NOMO-1 (cell line): ENCODE measurements around the gene SULF2.

Experiments used
- DNase-seq, 2 experiments: peaks; one replicate each; lab custom pipeline; 2025; ENCODE audit not compliant: unreplicated experiment in 2 of 2; lab: John Stamatoyannopoulos, UW

SULF2 gene

DNA sequence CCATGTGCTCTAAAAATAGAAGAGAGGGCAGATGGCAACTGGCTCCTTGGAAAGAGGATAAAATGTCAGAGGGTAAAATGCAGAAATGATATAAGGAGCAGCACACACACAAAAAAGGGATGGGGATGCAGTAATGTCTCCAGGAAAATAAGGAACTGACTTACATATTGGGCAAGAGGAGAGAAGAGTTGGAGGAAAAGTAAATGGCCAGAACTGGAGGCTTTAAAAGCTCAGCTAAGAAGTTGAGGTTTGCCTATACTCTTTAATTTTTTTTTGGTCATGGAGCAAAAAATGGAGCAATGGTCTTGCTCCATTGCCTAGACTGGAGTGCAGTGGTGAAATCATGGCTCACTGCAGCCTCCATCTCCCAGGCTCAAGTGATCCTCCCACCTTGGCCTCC is 93.7 kb downstream of the SULF2 start:
- peak; percentile 29 to 40 for DNase-seq

DNA sequence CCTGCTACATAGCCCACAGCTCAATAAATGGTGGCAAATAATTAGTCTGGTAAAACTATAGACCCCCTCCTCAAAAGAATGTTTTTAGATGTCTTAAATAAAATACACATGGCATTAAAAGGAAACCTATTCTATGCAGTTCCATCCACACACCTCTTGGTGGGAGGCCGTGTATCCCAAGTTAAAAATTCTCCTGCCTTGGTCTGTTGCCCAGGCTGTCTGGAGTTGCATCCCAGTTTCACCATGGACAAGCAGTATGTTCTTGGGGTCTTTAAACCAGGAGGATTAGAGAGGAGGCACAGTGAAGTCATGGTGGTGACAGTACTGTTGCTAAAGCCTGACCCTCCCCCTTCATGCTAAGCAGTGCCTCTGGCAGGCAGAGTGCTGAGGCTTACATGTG is 95.5 kb downstream of the SULF2 start:
- DNase-seq = no peak

DNA sequence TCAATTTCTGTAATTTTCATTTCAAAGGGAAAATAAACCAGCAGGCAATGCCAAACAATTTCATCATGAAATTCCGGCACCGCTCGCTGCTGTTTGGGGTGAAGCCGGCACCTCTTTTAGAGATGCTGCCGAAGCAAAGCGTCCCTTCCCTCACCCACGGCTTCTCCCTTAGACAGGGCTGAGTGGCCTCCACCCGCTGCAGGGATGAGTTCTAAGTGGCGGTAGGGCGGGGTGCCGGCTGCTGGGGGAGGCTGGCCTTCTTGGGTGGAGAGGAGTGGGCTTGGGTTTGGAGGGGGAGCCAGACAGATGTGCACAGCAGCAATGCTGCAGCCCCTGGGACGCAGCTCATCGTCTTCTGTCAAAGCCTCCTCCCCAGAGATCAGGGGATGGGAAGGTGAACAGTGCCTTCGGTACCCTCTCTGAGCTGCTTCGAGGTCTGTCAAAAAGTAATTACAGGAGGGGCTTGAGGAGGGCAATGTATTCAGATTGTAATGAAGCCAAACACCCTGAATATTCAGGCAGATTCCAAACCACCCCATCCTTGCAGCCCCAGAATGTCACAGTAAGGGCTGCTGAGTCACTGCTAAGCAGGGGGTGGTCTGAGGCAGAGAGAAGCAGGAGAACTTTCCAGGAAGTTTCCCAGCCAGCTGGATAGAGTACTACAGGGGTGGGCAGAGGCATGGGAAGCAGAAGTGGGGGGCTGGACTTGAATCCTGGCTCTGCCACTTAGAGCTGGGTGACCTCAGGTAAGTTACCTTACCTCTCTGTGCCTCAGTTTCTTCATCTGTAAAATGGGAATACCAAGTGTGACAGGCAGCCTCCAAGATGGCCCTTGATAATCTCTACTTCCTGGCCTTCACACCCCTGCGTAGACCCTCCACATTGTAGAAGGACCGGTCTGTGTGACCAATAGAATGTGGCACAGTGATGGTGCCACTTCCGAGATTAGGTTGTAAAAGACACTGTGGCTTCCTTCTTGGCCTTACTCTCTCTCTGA is 96.6 kb downstream of the SULF2 start:
- no peak for DNase-seq

DNA sequence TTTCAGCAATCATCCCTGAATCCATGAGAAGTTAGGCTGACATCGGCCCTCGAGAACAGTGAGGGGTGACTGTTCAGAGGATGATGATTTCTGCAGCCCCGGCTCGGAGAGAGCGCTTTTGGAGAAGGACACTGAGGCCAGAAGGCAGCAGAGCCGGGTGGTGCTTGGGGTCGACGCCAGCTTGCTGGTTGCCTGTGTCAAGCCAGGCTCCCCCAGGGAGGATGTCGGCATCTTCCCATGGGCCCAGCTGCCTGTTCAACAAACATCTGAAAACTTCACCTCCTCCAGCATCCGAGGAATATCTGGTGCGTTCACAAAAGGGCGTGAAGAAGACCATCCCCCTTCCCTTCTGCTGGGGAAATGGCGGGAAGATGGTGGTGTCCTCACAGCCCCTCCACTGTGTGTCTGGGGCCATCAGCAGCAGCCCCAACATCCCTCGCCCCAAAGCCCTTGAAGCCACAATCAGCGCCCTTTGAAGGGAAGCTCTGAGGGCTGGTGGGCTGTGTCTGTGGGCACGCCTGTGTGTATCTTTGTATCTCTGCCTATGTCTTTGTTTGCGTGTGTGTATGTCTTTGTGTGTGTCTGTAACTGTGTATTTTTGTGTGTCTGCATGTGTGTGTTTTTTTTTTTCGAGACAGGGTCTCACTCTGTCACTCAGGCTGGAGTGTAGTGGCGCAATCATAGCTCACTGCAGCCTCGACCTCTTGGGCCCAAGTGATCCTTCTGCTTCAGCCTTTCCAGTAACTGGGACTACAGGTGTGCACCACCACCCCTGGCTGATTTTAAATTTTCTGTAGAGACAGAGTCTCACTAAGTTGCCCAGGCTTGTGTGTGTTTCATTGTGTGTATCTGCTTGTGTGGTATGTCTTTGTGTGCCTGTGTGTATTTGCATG is 97.9 kb downstream of the SULF2 start:
- DNase-seq = no peak

DNA sequence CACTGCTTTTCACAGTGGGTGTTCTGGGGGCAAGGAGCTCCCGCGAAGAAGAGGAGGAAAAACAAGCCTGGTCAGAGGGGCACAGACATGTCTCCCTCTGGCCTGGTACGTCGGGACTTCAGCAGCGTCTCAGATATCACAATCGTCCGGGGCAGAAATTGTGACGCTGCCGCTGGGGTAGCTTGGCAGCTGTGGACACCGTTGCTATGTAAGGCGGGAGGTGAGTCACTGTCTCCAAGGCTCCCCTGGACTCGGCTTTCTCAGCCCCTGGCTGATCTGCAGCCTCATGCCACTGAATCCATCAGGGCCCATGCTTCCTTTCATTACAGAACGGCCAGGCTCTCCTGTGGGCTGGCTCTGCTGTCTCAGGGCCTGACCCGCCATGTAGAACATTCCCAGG is 98.7 kb downstream of the SULF2 start:
- no peak for DNase-seq

DNA sequence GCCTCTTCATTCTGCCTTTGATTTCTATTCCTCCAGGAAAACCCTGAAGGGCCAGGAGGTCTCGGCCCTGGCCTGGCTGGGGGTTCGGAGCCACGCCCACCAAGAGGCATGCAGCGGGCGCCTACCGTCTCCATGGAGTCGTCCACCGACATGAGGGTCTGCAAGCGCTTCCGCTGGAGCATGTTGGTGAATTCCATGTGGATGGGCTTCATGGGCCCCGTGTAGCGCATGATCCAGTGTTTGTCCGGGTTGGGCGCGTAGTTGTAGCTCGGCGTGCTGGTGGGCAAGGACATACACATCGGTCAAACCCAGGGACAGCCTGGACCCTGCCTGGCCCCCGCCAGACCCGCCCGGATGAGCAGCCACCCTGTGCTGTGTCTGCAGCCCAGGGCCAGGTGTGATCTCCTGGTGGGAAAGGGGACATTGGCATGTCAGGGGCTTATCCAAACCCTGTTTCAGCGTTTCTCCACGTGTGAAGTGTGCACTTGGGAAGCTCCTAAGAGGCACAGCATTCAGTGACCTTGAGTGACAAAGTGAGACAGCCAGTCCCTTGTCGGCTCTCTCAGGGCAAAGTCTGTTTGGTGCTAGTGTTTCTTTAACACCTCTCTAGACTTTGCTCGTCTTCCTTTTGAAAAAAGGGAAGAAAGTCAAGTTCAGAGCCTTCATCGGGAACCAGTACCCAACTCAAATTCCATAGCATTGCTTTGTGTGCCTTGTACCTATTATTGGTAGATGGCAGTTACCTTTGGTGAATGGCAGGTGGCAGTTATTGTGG is 100.8 kb downstream of the SULF2 start:
- no peak for DNase-seq

DNA sequence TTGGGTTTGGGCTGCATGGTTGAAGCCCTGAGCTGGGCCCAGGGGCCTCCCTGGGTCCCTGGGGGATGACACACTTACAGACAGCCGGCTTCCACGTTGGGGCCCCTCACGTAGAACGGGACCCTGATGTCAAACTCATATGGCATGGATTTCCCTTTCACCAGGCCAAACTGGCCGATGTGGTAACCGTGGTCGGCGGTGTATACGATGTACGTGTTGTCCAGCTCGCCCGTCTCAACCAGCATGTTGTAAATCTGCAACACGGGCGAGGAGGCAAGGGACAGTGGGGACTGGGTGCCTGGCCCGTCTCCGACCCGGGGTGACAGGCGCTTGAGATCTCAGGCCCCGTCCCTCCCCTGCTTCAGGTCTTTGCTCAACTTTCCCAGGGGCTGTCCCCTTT is 102.4 kb downstream of the SULF2 start:
- no peak for DNase-seq

DNA sequence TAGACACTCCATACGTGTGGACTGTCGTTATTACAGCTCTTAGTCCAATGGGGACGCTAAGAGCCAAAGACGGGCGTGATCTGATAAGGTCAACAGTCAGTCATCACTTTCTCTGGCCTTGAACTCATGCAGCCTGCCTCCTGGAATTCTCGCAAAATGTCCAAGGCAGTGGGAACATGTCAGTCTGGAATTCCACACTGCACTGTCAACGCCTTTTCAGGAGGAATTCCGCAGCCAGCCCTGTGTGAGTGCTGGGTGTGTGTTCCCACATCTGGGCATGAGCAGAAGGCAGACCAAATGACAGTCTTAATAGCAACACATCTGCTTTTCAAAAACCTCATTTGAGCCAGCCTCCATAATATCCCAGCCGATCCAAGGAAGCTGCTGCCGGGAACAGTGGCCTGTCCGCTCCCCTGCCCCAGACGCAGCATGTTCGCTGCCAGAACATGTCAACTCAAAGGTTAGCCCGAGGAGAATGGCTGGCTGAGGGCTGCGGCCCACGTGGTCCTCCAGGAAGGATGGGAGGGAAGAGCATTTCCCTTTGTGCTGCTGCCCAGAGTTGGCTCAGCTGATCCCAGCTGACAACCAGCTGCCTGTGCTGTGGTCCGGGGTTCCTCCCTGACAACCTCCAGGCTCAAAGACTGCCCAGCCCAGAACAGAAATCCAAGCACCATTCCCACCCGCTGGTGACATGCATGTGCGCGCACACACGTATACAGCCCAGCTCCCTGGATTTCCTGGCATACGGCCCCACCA is 103.1 kb downstream of the SULF2 start:
- no peak for DNase-seq

DNA sequence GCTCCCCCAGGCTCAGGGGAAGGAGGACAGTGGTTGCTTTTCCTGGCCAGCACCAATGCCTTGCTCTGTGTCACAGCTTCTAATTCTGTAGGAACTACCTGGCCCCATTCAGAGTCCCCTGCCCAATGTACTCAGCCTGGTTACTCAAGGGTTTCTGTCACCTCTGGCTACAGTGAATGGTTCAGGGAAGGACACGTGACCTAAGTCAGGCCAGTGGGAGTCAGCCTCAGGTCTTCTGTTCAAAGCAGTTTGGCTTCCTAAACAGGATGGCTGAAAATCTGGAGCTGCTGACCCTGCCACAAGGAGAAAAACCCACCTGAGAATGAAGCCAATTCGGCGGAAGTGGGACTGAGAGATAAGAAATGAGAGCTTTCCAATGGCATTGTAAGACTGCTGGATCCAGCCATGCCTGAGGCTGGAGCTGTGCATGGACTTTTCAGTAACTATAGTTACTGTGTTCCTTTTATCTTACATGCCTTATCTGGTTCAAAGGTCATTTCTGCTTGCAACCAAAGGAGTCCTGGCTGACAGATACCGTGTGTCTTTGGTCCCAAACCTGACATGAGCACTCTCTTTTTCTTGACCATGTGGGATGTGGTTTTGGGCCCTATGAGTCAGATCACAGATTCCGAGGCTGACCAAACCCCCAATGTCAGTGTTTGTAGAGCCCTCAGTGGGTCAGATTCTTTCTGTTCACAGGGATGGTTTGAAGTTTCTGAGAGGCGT is 104.3 kb downstream of the SULF2 start:
- no peak for DNase-seq

DNA sequence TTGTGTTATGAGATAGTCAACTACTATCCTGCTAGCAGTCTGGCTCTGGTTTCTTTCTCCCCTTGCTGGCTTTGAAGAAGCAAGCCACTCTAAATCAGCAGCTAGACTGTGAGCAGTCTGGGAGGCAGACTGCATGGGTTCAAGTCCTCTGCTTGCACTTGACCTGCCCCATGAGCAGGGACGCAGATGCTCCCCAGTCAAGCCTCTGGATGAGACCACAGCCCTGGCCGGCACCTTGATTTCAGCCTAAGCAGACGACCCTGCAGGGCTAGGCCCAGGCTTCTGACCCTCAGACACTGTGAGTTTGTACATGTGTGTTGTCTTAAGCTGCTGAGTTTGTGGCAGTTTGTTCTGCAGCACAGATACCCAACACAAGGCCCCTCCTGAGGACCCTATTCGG is 105.8 kb downstream of the SULF2 start:
- DNase-seq = no peak

DNA sequence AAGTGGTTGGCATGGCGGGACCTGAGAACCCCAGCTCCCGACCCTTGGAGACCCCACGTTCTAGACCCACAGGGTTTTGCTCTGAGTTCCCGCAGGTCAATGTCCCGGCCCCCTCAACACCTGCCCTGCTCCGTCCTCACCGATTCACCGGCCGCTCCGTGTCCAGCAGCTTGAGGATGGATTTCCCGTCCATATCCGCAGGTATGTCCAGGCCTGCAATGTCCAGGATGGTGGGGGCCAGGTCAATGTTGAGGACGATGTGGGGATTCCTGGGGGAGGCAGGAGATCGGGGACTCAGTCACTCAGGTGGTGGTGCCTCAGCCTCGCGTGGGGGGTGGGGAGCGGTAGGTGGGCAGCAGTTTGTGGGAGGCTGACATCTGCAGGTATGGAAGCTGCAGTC is 106.7 kb downstream of the SULF2 start:
- DNase-seq = no peak

DNA sequence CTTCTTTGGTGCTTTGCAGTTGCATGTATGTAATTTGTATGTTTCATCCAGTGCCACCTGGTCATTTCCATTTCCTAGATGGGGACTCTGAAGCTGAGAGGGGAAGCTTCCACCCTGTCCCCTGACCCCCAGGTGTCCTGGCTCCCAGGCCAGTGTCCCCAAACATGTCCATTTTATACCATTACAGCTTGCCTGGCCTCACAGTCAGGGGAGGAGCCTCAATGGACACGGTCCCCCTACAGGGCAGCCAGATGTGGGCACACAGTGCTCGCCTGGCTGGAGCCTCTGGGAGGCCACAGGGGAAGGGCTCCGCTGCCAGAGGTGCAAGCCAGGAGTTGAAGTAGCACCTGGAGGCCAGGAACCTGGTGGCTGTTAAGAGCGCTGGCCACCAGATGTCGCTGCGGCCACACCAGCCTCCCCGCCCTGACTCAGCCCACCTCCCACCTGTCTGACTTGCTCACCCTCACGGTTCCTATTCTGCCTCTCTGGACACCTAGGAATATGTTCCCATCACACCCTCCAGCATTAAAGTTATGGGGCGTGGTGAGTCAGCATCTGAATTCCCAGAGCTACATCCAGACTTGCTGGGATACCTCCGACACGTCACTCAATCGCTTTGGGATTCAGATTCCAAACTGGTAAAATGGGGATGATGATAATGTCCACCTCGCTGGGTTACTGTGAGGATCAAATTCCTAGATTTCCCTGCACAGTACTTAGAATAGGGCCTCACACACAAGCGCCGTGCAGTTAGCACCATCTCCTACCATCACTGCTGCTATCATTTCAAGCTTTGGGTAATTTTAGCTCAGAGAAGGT is 107.4 kb downstream of the SULF2 start:
- peak; percentile 5 to 50 for DNase-seq

DNA sequence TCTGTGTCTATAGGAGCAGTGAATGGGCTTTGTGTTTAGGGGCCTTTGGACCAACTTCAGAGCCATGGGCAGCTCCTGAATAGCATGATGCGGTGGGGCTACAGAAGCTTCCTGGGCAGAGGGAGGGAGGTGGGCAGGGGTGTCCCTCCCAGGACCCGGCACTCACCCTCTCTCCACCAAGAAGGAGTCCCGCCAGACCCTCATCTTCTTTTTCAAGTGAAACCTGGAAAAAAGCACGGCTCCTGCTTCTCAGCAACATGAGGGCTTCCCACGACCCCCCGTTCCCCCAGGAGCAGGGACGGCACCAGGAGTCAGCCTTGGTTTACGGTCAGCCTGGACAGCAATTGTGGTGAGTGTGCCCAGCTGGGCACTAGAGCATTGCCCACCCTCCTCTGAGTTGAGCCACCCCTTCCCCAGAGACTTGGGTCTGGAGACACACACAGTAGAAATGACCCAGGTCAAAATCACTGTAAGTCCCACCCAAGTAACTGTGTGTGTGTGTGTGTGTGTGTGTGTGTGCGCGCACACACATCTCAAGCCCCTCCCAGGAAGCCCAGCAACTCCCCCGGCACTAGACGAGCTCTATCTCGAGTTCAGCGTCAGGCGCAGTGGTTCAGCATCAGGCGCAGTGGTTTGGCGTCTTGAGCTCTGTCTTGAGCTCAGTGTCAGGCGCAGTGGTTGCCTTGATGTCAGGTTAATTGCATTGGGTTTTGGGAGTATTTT is 108.2 kb downstream of the SULF2 start:
- no peak for DNase-seq

DNA sequence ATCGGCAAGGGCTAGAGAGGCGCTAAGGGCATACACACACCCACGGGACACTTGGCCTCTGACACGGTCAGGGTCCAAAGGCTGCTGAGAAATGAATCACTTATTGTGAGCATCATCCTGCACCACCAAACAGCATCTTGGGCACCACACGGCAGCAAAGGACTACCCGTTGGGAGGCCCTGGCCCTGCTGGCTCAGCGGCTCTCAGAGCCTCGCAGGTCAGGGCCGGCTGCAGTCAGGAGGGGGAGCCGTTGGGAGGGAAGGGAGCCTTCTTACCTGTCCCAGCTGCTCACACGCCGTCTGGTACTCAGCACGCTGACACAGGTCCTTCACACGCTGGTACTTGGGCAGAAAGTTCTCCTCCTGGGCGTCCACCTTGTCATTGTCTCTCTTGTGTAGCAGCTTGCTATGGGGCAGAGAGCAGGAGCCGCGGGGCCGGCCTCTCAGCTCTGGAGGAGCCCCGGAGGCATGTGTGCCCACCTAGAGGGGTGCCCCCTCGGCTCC is 109.0 kb downstream of the SULF2 start:
- DNase-seq = no peak

DNA sequence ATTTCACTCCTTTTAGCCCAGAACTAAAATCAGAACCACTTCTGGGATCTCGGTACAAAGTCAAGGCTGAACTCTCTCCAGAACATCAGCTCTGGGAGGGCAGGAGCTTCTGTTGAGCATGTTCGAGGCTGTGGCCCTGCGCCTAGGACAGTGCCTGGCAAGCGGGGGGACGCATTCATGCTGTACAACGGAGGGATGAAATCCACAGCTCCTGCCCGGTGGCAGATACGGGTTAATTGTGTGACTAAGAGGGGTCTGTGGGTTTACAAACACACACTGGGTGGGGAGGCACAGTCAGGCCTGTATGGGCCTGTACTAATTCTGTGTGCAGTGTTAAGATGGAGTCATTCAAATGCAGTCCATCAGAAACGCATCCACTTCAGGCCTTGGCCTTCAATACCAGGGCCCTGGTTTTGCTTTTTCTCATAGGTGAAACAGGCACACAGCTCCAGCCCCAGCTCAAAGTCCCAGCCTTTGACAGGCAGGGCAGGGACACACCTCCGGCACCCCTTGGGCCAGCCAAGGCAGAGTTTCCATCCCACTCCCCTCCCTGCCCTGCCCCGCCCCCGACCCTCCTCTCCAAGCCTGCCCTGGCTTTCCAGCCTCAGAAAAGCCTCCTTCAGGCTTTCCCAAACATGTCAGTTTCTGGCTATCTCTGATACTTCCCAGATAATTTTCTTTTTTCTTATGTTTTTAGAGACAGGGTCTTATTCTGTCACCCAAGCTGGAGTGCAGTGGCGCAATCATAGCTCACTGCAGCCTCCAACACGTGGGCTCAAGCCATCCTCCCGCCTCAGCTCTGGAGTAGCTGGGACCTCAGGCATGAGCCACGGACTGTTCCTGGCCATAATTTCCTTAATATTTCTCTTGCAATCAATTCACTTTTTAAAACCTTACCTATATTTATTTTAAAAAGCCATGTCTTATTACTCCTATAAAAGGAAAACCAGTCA is 109.8 kb downstream of the SULF2 start:
- no peak for DNase-seq

DNA sequence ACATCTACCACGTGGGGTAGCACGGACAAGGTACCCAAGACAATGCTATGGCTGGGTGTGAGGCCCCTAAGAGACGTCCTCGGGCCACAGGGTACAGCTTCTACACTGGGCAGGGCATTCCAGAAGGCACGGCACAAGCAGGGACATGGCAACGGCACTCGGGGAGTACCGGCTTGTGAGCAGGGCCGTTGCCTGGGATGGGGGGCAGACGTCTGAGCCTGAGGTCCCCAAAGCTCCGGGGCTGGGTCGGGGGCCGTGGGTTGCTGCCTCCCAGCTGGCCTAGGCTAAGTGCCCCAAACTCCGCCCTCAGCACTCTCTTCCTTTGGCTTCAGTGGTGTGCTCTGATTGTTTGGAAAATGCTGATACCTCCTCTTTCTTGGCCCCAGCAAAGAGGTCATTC is 110.6 kb downstream of the SULF2 start:
- DNase-seq = no peak

DNA sequence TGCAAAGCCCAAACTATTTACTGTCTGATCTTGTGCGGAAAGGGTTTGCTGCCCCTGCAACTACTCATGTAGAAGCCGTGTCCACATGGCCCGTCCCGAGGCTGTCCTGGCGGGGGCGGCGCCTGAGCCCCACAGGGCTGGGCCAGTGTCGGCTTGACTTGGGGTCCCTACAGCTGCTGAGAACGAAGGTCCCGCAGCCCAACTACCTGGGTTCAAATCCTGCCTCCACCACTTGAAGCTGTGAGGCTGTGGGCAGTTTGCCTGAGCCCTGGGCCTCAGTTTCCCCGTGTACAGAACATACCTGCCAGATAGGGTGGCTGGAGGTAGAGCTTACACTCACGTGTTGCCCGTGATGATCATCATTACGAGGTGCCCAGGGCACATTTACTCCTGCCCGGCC is 111.1 kb downstream of the SULF2 start:
- no peak for DNase-seq
